MM.1S (cell line): Measurements from ENCODE around the gene TCF12.

Source experiments
- CTCF ChIP-seq: fragments of 300-600 bp; sonication (generic); IDR thresholded peaks from 2 replicates; pipeline ENCODE4 v1.5.1; 2016; ENCODE audit warnings: antibody characterized with exemption, low read length, mixed read lengths
- EZH2 ChIP-seq: fragments of 300-600 bp; sonication (generic); optimal IDR thresholded peaks from 2 replicates; pipeline ENCODE3; 2017; ENCODE audit warnings: low read depth, mild to moderate bottlenecking, antibody characterized with exemption, low read length, mixed read lengths

GRCh38 chr15:57010724-57011123 is 92.3 kb downstream of the TCF12 start:
- TF ChIP-seq CTCF (no peak), EZH2 (no peak)
